Activated CD4-positive, alpha-beta T cell treated with anti-CD3 and anti-CD28 coated beads for 4 hours (primary cell): ENCODE data around the gene IGFN1.
"Not testable (repeated sequence)": the region's sequence is repeated elsewhere in the genome, so short reads cannot be mapped to it uniquely, and the experiment has no call there.

Source experiments
- DNase-seq, 2 donors: peaks; one replicate each; pipeline ENCODE4 v3.0.0-alpha.2; 2020

IGFN1 gene

DNA sequence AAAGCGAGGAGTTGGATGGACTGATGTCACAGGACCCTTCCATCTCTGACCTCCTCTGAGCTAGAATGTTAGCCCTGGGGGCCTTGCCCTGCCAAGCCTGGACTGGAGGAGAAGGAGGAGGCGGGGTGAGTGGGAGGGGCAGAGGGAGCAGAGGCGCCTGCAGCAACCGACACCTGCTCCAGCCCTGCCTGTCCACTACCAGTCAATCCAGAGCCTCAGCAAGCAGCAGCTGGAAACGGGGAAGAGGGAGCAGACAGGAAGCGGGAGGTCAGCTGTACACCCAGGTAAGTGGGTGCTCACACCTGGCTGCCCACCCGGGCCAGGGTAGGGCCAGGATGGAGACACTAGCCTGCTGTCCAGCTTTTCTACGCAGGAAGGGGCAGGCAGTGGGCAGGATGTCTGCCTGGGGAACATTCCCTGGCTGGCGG, at the start of gene IGFN1:
Gene IGFN1, plus strand, starts transcription at position 201 of the 428 bp plus-strand sequence. CDS start 2,470 bp downstream, outside the sequence.
- DNase-seq, result no peak

DNA sequence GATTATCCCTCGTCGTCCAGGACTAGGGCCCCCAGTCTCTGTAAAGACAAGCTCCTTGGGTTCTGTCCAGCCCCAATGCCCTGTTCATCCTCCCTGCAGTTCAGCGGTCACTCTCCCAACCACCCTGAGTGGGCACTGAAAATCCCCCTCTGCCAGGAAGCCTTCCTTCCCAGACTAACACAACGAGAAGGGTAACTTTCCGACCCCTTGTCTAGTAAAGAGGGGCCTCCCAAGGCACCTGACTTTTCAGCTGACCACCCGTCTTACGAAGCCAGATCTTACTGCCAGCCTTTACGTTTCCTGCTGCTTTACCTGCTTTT, 49.7 kb upstream of the IGFN1 start:
- DNase-seq, result no peak

DNA sequence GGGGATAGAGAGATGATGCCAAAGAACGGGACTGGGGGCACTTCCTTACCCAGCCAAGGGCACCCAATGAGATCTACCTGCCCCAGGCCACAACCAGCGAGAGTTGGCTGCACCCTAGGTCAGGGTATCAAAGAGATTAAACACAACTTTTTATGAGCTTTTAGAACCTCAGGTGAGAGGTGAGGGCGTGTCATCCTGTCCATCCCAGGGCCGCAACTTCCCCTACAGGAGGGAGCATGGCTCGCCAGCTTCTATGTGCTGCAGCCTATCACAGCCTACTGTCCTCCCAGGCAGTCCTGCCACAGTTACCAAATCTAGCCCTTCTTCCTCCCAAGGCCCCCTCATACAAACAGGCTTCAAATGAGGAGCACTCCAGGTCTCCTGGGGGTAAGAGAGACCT, 49.2 kb upstream of the IGFN1 start:
- no peak for DNase-seq

DNA sequence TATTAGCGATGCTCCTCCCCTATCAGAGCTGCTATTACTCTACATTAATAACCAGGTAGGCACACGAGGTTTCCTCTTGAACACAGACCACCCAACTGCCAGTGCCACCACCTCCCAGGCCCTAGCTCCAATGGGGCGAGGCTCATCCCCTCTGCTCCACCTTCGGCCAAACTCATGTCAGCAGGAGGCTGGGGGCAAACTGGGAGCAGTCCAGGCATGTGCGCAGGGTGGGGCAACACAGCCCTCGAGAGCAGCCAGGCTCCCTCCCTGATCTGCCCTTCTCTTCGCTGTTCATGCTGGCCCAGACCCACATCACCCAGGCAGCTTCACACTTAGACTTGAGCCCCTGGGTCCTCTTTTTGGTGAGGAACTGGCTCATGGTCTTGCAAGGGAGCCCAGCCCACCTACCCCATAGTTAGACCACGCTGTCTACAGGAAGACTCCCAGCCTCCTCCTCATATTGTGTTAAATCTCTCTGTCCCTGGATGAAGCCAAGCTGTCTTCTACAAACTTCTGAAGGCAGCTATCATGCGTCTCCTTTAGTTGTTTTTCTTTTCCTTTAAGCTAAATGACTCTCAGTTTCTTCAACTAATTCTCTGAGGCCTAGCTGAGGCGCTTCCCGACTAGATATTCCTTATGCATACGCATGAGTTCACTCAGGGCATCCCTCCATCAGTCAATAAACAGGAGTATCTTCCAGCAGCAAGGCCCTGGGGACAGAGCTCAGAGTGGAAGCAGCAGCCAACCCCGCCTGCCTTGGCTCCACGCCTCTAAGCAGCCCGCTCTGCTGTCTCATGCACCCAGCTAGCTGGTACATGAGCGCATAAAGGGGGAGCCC, 48.4 kb upstream of the IGFN1 start:
- DNase-seq, result no peak

DNA sequence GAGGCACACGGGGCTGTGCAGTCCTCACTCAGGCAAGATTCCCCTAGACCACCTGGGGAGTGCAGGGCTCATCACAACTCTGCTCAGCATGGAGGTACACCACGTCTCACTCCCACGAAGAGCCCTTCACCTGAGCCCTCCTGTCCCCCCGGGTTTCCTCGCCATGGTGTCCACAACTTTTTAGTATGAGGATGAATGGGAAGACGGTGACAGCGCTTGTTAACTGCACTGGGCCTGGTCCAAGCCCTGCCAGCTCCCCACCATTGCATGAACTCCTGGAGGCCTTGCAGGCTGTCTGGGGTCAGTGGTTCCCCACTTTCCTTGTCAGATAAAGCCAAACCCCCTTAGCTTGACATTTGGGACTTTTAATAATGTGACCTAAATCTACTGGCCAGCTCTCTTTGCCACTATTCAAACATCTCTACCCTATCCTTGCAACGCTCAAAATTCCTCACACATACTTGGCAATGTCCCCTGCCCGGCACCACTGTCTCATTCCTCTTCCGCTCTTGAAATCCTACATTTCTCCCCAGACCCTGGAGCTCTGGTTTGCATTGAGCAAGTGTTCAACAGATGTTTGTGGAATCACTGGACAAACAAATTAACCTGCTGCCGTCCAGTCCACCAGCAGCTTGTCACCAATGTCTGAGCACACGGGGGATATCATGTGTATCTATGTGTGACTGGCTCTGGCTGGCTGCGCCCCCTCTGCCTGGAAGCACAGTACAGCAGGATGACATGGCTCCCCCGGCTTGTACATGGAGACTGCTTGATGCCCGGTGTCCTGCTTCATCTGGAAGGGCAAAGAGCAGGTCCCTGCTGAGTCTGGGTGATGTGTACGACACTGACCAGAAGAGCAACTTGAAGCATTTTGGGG, 47.5 kb upstream of the IGFN1 start:
- DNase-seq, result no peak

DNA sequence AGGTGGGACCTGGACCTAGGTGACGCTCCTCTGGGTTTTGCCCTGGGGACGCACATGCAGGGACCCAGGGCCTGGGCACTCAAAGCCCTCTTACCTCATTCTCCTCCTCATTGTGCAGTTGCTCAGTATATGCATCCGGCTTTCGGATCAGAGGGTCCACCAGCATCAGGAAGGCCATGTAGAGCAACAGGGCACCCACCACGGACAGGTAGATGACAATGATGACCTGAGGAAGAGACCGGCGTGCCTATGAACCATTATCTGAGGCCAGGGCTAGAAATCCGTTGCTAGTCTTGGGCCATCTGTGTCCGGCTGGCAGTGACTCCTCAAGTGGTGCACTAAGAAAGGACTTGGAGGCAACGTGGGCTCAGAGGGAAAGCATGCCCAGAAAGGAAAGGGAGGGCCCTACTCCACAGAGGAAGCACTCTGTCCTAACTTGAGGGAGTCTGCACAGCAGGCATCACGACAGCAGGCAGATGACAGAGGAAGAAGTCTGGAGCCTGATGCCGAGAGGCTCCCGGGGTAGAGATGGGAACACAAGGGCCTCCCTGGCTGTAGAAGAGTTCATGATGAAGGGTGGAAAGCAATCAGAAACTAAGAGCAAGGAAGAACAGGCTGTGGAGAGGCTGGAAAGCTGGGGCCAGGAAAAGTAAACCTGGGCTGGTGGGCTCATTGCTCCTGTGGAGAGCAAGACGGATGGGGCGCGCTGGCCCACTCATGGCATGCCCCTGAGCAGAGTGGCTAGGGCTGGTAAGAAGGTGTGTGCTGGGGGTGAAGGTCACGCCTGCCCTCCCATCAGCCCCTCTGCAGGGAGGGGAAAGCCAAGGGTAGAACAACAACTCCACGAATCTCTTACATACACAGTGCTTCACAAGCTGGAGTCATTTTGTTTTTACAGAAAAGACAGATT, 46.6 kb upstream of the IGFN1 start:
- no peak for DNase-seq

- DNase-seq, result no peak
Measured at GRCh38 chr1:201144701-201145100, 45.9 kb upstream of the IGFN1 start.

GRCh38 chr1:201145132-201145531, 45.5 kb upstream of the IGFN1 start:
- no peak for DNase-seq

DNA sequence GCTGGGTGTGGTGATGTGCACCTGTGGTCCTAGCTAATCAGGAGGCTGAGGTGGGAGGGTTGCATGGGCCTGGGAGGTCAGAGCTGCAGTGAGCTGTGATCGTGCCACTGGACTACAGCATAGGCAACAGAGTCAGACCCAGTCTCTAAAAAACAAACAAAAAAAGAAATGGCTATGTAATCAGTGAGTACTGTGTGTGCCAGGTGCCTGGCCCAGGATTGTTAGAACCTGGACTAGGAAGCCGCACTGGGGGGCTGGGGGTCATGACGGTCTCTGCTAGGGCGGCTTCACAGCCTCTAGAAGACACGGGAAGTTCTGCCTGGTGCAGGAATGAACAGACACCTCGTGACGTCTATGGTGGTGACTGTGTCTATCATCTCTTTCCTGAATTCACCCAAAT, 44.8 kb upstream of the IGFN1 start:
- no peak for DNase-seq

DNA sequence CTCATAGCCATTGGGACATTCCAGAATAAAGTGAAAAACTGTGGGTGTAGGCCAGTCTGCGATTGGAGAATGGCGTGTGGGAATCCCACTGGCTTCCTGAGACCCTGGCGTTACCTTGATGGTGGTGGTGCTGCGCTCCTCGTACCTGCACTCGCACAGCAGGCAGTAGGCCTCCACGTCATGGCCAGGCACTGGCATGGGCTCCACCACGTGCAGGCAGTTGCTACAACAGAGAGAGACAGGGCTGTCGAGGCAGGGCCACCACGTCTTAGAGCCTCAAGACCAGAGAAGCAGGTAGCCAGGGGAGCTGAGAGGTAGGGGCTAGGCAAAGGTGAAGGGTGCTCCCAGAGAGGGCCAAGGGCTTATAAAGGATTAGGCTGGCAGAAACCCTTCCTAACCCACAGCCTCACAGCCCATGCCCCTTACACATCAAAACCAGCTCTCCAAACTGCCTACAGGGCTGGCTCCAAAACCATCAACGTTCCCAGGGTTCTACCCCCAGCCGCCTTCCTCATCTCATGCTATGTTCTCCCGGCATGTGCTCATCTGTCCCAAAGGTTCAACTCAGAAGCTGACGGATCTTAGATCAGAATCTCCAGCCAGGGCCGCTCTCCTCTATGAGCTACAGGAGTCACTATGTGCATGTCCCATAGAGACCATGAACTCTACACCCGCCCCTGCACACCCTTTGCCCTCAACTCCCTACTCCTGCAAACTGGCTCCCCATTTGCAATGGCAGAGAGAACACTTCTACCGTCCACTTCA, 43.8 kb upstream of the IGFN1 start:
- no peak for DNase-seq

DNA sequence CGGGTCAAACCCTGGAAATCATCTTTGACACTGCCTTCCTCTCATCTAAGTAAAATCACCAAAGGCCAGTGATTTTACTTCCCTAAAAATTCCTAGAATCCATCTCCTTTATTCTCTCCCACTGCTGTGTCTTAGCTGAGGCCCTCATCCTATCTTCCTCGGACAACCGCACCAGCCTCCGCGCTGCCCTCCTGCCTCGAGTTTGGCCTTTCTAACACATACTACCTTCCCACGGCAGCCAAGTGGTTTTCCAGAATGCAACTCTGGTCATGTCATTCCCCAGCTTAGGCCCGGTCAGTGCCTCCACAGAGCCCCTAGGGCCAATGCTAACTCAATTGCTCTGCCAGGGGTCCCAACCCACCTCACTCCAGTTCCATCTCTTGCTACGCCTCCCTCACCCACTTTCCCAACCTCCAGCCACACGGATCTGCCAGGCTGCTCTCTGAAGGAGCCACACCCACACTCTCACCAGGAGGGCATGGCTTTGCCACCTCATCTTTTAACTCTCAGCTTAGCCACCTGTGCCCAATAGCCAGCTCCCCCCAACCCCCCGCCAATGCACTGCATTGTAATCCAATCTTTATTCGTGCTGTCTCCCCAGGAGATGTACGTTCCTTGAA, 43.1 kb upstream of the IGFN1 start:
- no peak for DNase-seq

DNA sequence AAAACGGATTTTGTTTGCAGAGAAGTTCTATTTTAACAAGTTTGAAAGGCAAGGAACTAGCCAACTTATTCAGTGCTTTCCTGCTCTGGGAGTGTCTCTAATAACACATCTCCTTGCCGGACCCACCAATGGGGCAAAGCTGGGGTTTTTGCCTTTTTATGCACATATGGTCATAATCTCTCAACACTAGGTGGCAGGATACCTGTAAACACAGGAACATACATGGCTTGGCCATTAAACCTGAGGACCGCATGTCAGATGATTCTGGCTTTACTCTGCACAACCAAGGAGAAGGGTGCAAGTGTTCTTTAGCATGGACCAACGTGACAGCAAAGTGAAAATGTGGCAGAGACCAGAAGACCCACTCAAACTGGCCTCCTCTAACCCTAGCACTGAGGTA, 41.2 kb upstream of the IGFN1 start:
- DNase-seq, result no peak

GRCh38 chr1:201153474-201154388, 36.9 kb upstream of the IGFN1 start:
- peak in 1 of 2 donors; percentile 2 for DNase-seq

- DNase-seq, result peak; percentile 97 to 99
Measured at GRCh38 chr1:201154389-201155165, 36.0 kb upstream of the IGFN1 start, which contains the start of gene TMEM9. TMEM9 (minus strand) TSS chr1:201154474; CDS start chr1:201153923, 551 bp downstream.

DNA sequence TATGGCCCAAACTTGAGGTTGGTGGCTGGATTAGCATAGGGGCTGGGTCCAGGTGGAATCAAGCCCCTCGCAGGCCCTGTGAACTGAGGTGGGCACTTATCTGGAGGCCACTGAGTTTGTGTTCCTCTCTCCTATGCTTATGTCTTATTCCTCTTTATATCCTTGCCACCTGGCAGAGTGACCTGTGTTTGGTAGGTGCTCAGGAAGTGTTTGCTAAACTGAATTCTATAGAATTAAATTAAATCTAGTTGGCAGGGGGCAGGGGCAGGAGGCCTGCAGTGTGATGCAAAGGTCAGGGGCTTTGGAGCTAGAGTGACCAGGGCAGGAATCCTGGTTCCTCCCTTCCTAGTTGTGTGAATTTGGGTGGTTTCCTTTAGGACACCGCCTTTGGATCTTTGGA, 35.3 kb upstream of the IGFN1 start:
- DNase-seq, result no peak

DNA sequence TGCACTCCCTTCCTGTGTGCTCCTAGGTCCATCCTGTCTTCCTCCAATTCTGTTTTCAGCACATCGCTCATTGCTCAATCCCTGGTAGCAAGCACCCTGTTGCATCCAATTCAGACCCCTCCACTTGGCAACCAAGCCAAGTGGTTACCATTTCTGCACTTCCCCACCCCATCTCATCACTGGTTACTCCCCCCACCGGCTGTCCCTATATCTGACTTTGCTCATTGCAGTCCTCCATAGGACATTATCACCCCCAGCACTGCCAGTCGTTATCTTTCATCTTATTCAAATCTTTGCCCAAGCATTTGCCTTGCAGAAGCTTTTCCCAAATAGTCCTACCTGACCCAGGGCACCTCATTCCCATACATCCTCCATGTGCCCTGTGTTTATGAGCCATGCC, 34.3 kb upstream of the IGFN1 start:
- DNase-seq, result no peak

DNA sequence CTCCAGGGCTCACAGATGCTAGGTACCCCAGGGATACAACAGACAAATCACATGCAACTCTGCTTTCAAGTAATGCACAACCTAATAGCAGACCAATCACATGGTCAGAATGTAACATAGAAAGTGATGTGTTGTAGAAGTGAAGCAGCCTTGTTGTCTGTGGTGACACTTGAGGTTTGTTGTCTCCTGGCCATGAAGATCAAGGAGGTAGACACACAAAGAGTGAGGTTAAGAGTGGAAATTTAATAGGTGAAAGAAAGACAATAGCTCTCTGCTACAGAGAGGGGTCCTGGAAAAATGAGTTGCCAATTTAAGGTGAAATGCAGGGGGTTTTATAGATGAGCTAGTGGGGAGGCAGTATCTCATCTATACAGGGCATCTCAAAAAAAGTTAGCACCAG, 33.8 kb upstream of the IGFN1 start:
- DNase-seq, result no peak

GRCh38 chr1:201157949-201158348, 32.7 kb upstream of the IGFN1 start:
- no peak for DNase-seq

DNA sequence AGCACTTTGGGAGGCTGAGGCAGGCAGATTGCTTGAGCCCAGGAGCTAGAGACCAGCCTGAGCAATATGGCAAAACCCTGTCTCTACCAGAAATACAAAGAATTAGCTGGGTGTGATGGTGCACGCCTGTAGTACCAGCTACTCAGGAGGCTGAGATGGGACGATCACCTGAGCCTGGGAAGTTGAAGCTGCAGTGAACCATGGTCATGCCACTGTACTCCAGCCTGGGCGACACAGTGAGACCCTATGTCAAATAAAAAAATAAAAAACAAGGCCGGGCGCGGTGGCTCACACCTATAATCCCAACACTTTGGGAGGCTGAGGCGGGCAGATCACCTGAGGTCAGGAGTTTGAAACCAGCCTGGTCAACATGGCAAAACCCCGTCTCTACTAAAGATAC, 27.6 kb upstream of the IGFN1 start:
- not testable (repeated sequence) for DNase-seq

- no peak for DNase-seq
Measured at GRCh38 chr1:201163707-201164106, 26.9 kb upstream of the IGFN1 start.
